HG02571 (cell line): ENCODE data around the gene EIF4G3.
"Not testable (repeated sequence)": the region's sequence is repeated elsewhere in the genome, so short reads cannot be mapped to it uniquely, and the experiment has no call there.

Source experiments
- ATAC-seq: cut with Tn5 transposase; IDR thresholded peaks from one replicate; pipeline ENCODE4 v1.9.1; 2021; ENCODE audit warnings: mild to moderate bottlenecking, moderate library complexity; ENCODE audit not compliant: unreplicated experiment

The EIF4G3 gene

GRCh38 chr1:20958430-20958829 lies 218.3 kb downstream of the EIF4G3 start:
- ATAC-seq = no peak

- no peak for ATAC-seq
Measured at GRCh38 chr1:20956272-20956671, 220.4 kb downstream of the EIF4G3 start.

GRCh38 chr1:20950679-20951078 lies 226.0 kb downstream of the EIF4G3 start:
- no peak for ATAC-seq

GRCh38 chr1:20949871-20950590 lies 226.7 kb downstream of the EIF4G3 start:
- no peak for ATAC-seq

GRCh38 chr1:20948101-20948500 lies 228.6 kb downstream of the EIF4G3 start:
- ATAC-seq = no peak

- ATAC-seq = no peak
Measured at GRCh38 chr1:20947409-20947808, 229.3 kb downstream of the EIF4G3 start.

GRCh38 chr1:20936621-20937020 lies 240.1 kb downstream of the EIF4G3 start:
- no peak for ATAC-seq

GRCh38 chr1:20936216-20936615 lies 240.5 kb downstream of the EIF4G3 start:
- no peak for ATAC-seq

- ATAC-seq = no peak
Measured at GRCh38 chr1:20935717-20936116, 241.0 kb downstream of the EIF4G3 start.

- no peak for ATAC-seq
Measured at GRCh38 chr1:20932437-20932977, 244.2 kb downstream of the EIF4G3 start.

- no peak for ATAC-seq
Measured at GRCh38 chr1:20931930-20932436, 244.7 kb downstream of the EIF4G3 start.

- ATAC-seq = no peak
Measured at GRCh38 chr1:20930427-20930826, 246.3 kb downstream of the EIF4G3 start.

- ATAC-seq = no peak
Measured at GRCh38 chr1:20928146-20928545, 248.6 kb downstream of the EIF4G3 start.

- ATAC-seq = no peak
Measured at GRCh38 chr1:20921285-20921684, 255.4 kb downstream of the EIF4G3 start.

- ATAC-seq = no peak
Measured at GRCh38 chr1:20913242-20913641, 263.5 kb downstream of the EIF4G3 start.

GRCh38 chr1:20907526-20907925 lies 269.2 kb downstream of the EIF4G3 start:
- not testable (repeated sequence) for ATAC-seq

GRCh38 chr1:20903437-20903836 lies 273.3 kb downstream of the EIF4G3 start:
- ATAC-seq = no peak

- no peak for ATAC-seq
Measured at GRCh38 chr1:20900056-20900455, 276.6 kb downstream of the EIF4G3 start.

- ATAC-seq = no peak
Measured at GRCh38 chr1:20899154-20899972, 277.3 kb downstream of the EIF4G3 start.

- ATAC-seq = no peak
Measured at GRCh38 chr1:20896826-20897225, 279.9 kb downstream of the EIF4G3 start.

- ATAC-seq = no peak
Measured at GRCh38 chr1:20893931-20894330, 282.8 kb downstream of the EIF4G3 start.

GRCh38 chr1:20891091-20891490 lies 285.6 kb downstream of the EIF4G3 start:
- ATAC-seq = no peak
